Measurements from ENCODE around the gene NR2F6. TPM values are rescaled to one million over a fixed set of nuclear protein-coding genes. Genes with fewer than 3 reads are reported as not detected.

NR2F6 gene
- total RNA-seq (2014; rRNA removed; shearing (Covaris generic)) (172 and 209 TPM in 2 replicates), polyA plus RNA-seq (2016; fragmentation: Nextera tagmentation; extraction: Ambion mirVana) (64.0 and 67.4 TPM in 2 replicates)
- long read RNA-seq, partial matches to known transcripts: 109 of 113 reads
- long read RNA-seq, other reads (novel, unspliced or antisense): 2 of 113 reads

DNA sequence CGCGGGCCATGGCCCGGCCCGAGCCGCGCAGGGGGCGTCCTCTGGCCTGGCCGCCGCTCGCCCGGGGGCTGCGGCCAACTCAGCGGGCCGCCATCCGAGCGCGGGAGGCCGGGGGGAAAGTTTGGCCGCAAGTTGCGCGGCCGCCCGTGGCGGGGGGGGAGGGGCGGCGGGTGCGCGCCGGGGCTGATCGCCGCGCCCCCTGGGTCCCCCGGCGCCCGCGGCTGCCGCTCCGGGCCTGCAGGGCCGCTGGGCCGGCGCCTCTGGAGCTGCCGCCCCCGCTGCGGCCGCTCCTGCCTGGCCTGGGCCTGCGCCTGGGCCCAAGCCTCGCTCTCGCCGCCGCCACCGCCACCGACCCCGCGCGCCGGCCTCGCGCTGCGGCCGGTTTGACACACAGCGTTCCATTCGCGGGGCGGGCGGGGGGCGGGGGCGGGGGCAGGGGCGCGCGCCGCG lies at the start of gene NR2F6:
Gene NR2F6 (minus strand): TSS at position 385 of the 450 bp plus-strand sequence. CDS start 699 bp downstream, outside the sequence.
- H3K4me1 Mint-ChIP-seq: peaks cover 47% of the 10 kb centered on the region

GRCh38 chr19:17294051-17294891 lies 48.6 kb upstream of the NR2F6 start:
- peak; percentile 23 for ATAC-seq
- Mint-ChIP-seq H3K4me3 (peak overlapping the region; percentile 82), H3K36me3 (ENCODE audit: low read depth) (peaks cover 31% of the 10 kb centered on the region), H3K9me3 (peaks cover 10% of the 10 kb centered on the region; the same call in 2 of the 3 replicates), H3K27me3 (ENCODE audit: insufficient read depth, low read depth, poor library complexity) (peaks cover 20% of the 10 kb centered on the region), H3K4me1 (peaks cover 6% of the 10 kb centered on the region), H3K27ac (peak overlapping the region; percentile 80)
- H2AFZ ChIP-seq: no peak overlapping the region
- H3K36me3 ChIP-seq (ENCODE audit: insufficient read depth): no peaks in the 10 kb centered on the region; the same call in 1 of the 2 replicates
- 0 out of 2 replicates have a peak, but pooled peaks have one; percentile 20 for TF ChIP-seq POLR2AphosphoS5 (IDR thresholded peaks at IDR 0.05; ENCODE audit: low read depth)
- no peak for TF ChIP-seq NANOG (IDR thresholded peaks at IDR 0.05; ENCODE audit: borderline replicate concordance)
- H3K4me1 ChIP-seq (ENCODE audit: insufficient read depth): peaks cover 11% of the 10 kb centered on the region
- peaks cover 18% of the 10 kb centered on the region for H3F3A ChIP-seq (replicated peaks; ENCODE audit: low read depth)
- peak; percentile 82 for DNase-seq (ENCODE audit: low spot score)
- H3K9me2 ChIP-seq (ENCODE audit: insufficient read depth): no peaks in the 10 kb centered on the region
- H3K27ac ChIP-seq (ENCODE audit: low read depth): peak overlapping the region; percentile 84; the same call in 1 of the 2 replicates
- peak overlapping the region; percentile 83; the same call in 1 of the 2 replicates for H3K4me2 ChIP-seq
- no peaks in the 10 kb centered on the region; the same call in 1 of the 2 replicates for H4K20me1 ChIP-seq (replicated peaks; ENCODE audit: insufficient read depth)
- H3K4me3 ChIP-seq: peak overlapping the region; percentile 61
- peaks cover 15% of the 10 kb centered on the region for H3K79me2 ChIP-seq (replicated peaks; ENCODE audit: insufficient read depth)
- no peaks in the 10 kb centered on the region for H3K27me3 ChIP-seq (ENCODE audit: insufficient read depth)

More for the DNA sequence above, at the start of gene NR2F6:
- TF ChIP-seq EZH2 (IDR thresholded peaks at IDR 0.05; ENCODE audit: low read depth, unreplicated experiment) (no peak), ZNF114 (CRISPR knock-in tag; IDR thresholded peaks at IDR 0.05) (no peak), POLR2AphosphoS5 (IDR thresholded peaks at IDR 0.05; ENCODE audit: low read depth) (peak; percentile 39; the same call in 1 of the 2 replicates)
- TF ChIP-seq, protein P1, sequence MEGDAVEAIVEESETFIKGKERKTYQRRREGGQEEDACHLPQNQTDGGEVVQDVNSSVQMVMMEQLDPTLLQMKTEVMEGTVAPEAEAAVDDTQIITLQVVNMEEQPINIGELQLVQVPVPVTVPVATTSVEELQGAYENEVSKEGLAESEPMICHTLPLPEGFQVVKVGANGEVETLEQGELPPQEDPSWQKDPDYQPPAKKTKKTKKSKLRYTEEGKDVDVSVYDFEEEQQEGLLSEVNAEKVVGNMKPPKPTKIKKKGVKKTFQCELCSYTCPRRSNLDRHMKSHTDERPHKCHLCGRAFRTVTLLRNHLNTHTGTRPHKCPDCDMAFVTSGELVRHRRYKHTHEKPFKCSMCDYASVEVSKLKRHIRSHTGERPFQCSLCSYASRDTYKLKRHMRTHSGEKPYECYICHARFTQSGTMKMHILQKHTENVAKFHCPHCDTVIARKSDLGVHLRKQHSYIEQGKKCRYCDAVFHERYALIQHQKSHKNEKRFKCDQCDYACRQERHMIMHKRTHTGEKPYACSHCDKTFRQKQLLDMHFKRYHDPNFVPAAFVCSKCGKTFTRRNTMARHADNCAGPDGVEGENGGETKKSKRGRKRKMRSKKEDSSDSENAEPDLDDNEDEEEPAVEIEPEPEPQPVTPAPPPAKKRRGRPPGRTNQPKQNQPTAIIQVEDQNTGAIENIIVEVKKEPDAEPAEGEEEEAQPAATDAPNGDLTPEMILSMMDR (conservative IDR thresholded peaks at IDR 0.05; ENCODE audit: low read depth in 2 of 2): no peak
- no peaks in the 10 kb centered on the region for H3K9me2 ChIP-seq (ENCODE audit: insufficient read depth)
- peak within 1 kb of the TSS; percentile 99 for H3K27ac ChIP-seq (ENCODE audit: low read depth)
- peak within 1 kb of the TSS; percentile 93 for H3K4me2 ChIP-seq
- H2AFZ ChIP-seq: peak within 1 kb of the TSS; percentile 38; the same call in 1 of the 2 replicates
- no peaks in the 10 kb centered on the region for H3K9me3 Mint-ChIP-seq
- ATAC-seq (no peak), DNase-seq (ENCODE audit: low spot score) (no peak)
- peaks cover 8% of the 10 kb centered on the region; the same call in 1 of the 3 replicates for H3K36me3 Mint-ChIP-seq (ENCODE audit: low read depth)
- no peaks in the 10 kb centered on the region for H3K27me3 ChIP-seq (ENCODE audit: insufficient read depth)
- H3K4me3 ChIP-seq: peak within 1 kb of the TSS; percentile 93
- H3K4me3 Mint-ChIP-seq: peak within 1 kb of the TSS; percentile 94
- H3K27me3 Mint-ChIP-seq (ENCODE audit: insufficient read depth, low read depth, poor library complexity): peaks cover 30% of the 10 kb centered on the region
- H3F3A ChIP-seq (replicated peaks; ENCODE audit: low read depth): peaks cover 37% of the 10 kb centered on the region
- peaks cover 46% of the 10 kb centered on the region for H3K79me2 ChIP-seq (replicated peaks; ENCODE audit: insufficient read depth)
- peak within 1 kb of the TSS; percentile 99 for H3K27ac Mint-ChIP-seq
- peaks cover 12% of the 10 kb centered on the region; the same call in 1 of the 2 replicates for H4K20me1 ChIP-seq (replicated peaks; ENCODE audit: insufficient read depth)
- H3K36me3 ChIP-seq (ENCODE audit: insufficient read depth): no peaks in the 10 kb centered on the region
- H3K4me1 ChIP-seq (ENCODE audit: insufficient read depth): peaks cover 36% of the 10 kb centered on the region

All from GM23338 (cell line).